Central memory CD8-positive, alpha-beta T cell (primary cell): ENCODE measurements around the gene SLC35A5.

Experiments
- ATAC-seq: fragments of 150-1000 bp; cut with Tn5 transposase; replicated peaks from 2 replicates; pipeline ENCODE4 v1.10.0; 2022; ENCODE audit warnings: mild to moderate bottlenecking, moderate FRiP score, moderate number of reproducible peaks; ENCODE audit not compliant: poor library complexity, severe bottlenecking; ENCODE audit errors: extremely low read depth
- DNase-seq, 2 donors: peaks; one replicate each; pipeline ENCODE4 v3.0.0; 2021; ENCODE audit warnings: low spot score in 2 of 2
- H3K27ac Mint-ChIP-seq: one replicate; pipeline ENCODE4 v1.8.0; 2022; ENCODE audit warnings: low read depth, mild to moderate bottlenecking, moderate library complexity, mixed read lengths
- H3K27me3 Mint-ChIP-seq: one replicate; pipeline ENCODE4 v1.8.0; 2022; ENCODE audit warnings: mixed read lengths
- H3K36me3 Mint-ChIP-seq: one replicate; pipeline ENCODE4 v1.8.0; 2022; ENCODE audit warnings: mild to moderate bottlenecking, moderate library complexity, mixed read lengths; ENCODE audit not compliant: insufficient read depth
- H3K4me1 Mint-ChIP-seq: one replicate; pipeline ENCODE4 v1.8.0; 2022; ENCODE audit warnings: mixed read lengths
- H3K4me3 Mint-ChIP-seq: one replicate; pipeline ENCODE4 v1.8.0; 2022; ENCODE audit warnings: mild to moderate bottlenecking, moderate library complexity, mixed read lengths
- H3K9me3 Mint-ChIP-seq: one replicate; pipeline ENCODE4 v1.8.0; 2022; ENCODE audit warnings: mixed read lengths

SLC35A5 gene

GRCh38 chr3:112583105-112583504, 21.3 kb downstream of the SLC35A5 start:
- Mint-ChIP-seq H3K27ac (no peak overlapping the region), H3K36me3 (peaks cover 21% of the 10 kb centered on the region), H3K9me3 (no peaks in the 10 kb centered on the region), H3K4me1 (peaks cover 11% of the 10 kb centered on the region), H3K27me3 (no peaks in the 10 kb centered on the region), H3K4me3 (no peak overlapping the region)
- ATAC-seq (no peak), DNase-seq (no peak)

- no peaks in the 10 kb centered on the region for H3K9me3 Mint-ChIP-seq
- DNase-seq (no peak), ATAC-seq (no peak)
- no peak overlapping the region for H3K4me3 Mint-ChIP-seq
- peaks cover 11% of the 10 kb centered on the region for H3K4me1 Mint-ChIP-seq
- H3K27ac Mint-ChIP-seq: peak overlapping the region; percentile 32
- H3K36me3 Mint-ChIP-seq: peaks cover 28% of the 10 kb centered on the region
- H3K27me3 Mint-ChIP-seq: no peaks in the 10 kb centered on the region
Measured at GRCh38 chr3:112585782-112586181, 23.9 kb downstream of the SLC35A5 start.

GRCh38 chr3:112587336-112587735, 25.5 kb downstream of the SLC35A5 start:
- H3K4me1 Mint-ChIP-seq: peaks cover 13% of the 10 kb centered on the region
- H3K4me3 Mint-ChIP-seq: no peak overlapping the region
- H3K27ac Mint-ChIP-seq: no peak overlapping the region
- ATAC-seq (no peak), DNase-seq (no peak)
- peaks cover 25% of the 10 kb centered on the region for H3K36me3 Mint-ChIP-seq
- H3K27me3 Mint-ChIP-seq: no peaks in the 10 kb centered on the region
- H3K9me3 Mint-ChIP-seq: no peaks in the 10 kb centered on the region

GRCh38 chr3:112593258-112593657, 31.4 kb downstream of the SLC35A5 start:
- H3K27me3 Mint-ChIP-seq: no peaks in the 10 kb centered on the region
- DNase-seq (no peak), ATAC-seq (no peak)
- H3K36me3 Mint-ChIP-seq: peaks cover 19% of the 10 kb centered on the region
- peaks cover 9% of the 10 kb centered on the region for H3K4me1 Mint-ChIP-seq
- no peaks in the 10 kb centered on the region for H3K9me3 Mint-ChIP-seq
- H3K4me3 Mint-ChIP-seq: no peak overlapping the region
- H3K27ac Mint-ChIP-seq: no peak overlapping the region

- no peaks in the 10 kb centered on the region for H3K9me3 Mint-ChIP-seq
- ATAC-seq (no peak), DNase-seq (no peak)
- H3K4me1 Mint-ChIP-seq: peaks cover 9% of the 10 kb centered on the region
- peaks cover 14% of the 10 kb centered on the region for H3K36me3 Mint-ChIP-seq
- H3K27me3 Mint-ChIP-seq: no peaks in the 10 kb centered on the region
- no peak overlapping the region for H3K4me3 Mint-ChIP-seq
- H3K27ac Mint-ChIP-seq: no peak overlapping the region
Measured at GRCh38 chr3:112594856-112595255, 33.0 kb downstream of the SLC35A5 start.

GRCh38 chr3:112597945-112598344, 36.1 kb downstream of the SLC35A5 start:
- H3K27me3 Mint-ChIP-seq: no peaks in the 10 kb centered on the region
- H3K27ac Mint-ChIP-seq: no peak overlapping the region
- no peak for ATAC-seq

GRCh38 chr3:112598731-112599130, 36.9 kb downstream of the SLC35A5 start:
- no peak for ATAC-seq
- no peak overlapping the region for H3K27ac Mint-ChIP-seq
- H3K27me3 Mint-ChIP-seq: no peaks in the 10 kb centered on the region
- H3K36me3 Mint-ChIP-seq: no peaks in the 10 kb centered on the region
- no peak overlapping the region for H3K4me3 Mint-ChIP-seq
- H3K9me3 Mint-ChIP-seq: no peaks in the 10 kb centered on the region
- DNase-seq: no peak
- H3K4me1 Mint-ChIP-seq: peaks cover 10% of the 10 kb centered on the region

More at GRCh38 chr3:112597945-112598344, 36.1 kb downstream of the SLC35A5 start:
- peaks cover 11% of the 10 kb centered on the region for H3K4me1 Mint-ChIP-seq
- DNase-seq: no peak
- H3K9me3 Mint-ChIP-seq: no peaks in the 10 kb centered on the region
- H3K36me3 Mint-ChIP-seq: peaks cover 3% of the 10 kb centered on the region
- no peak overlapping the region for H3K4me3 Mint-ChIP-seq

- Mint-ChIP-seq H3K36me3 (no peaks in the 10 kb centered on the region), H3K4me3 (no peak overlapping the region), H3K27me3 (peaks cover 4% of the 10 kb centered on the region), H3K27ac (no peak overlapping the region), H3K9me3 (no peaks in the 10 kb centered on the region), H3K4me1 (peaks cover 14% of the 10 kb centered on the region)
- DNase-seq (no peak), ATAC-seq (no peak)
Measured at GRCh38 chr3:112602217-112602838, 40.5 kb downstream of the SLC35A5 start.

GRCh38 chr3:112604536-112604935, 42.7 kb downstream of the SLC35A5 start:
- peaks cover 10% of the 10 kb centered on the region for H3K27me3 Mint-ChIP-seq
- H3K36me3 Mint-ChIP-seq: no peaks in the 10 kb centered on the region
- no peak for DNase-seq
- H3K9me3 Mint-ChIP-seq: no peaks in the 10 kb centered on the region
- peaks cover 14% of the 10 kb centered on the region for H3K4me1 Mint-ChIP-seq
- H3K4me3 Mint-ChIP-seq: no peak overlapping the region
- ATAC-seq: no peak
- H3K27ac Mint-ChIP-seq: no peak overlapping the region

GRCh38 chr3:112605285-112605684, 43.4 kb downstream of the SLC35A5 start:
- ATAC-seq: no peak
- no peak for DNase-seq
- H3K4me1 Mint-ChIP-seq: peaks cover 14% of the 10 kb centered on the region
- no peak overlapping the region for H3K4me3 Mint-ChIP-seq
- no peaks in the 10 kb centered on the region for H3K9me3 Mint-ChIP-seq
- no peaks in the 10 kb centered on the region for H3K36me3 Mint-ChIP-seq
- no peak overlapping the region for H3K27ac Mint-ChIP-seq
- H3K27me3 Mint-ChIP-seq: peaks cover 10% of the 10 kb centered on the region

- Mint-ChIP-seq H3K9me3 (no peaks in the 10 kb centered on the region), H3K4me1 (peaks cover 14% of the 10 kb centered on the region), H3K27me3 (peaks cover 10% of the 10 kb centered on the region), H3K4me3 (no peak overlapping the region), H3K27ac (no peak overlapping the region), H3K36me3 (no peaks in the 10 kb centered on the region)
- ATAC-seq: no peak
- DNase-seq: no peak
Measured at GRCh38 chr3:112606098-112606497, 44.3 kb downstream of the SLC35A5 start.

- H3K4me1 Mint-ChIP-seq: peaks cover 4% of the 10 kb centered on the region
- ATAC-seq: no peak
Measured at GRCh38 chr3:112607863-112608262, 46.0 kb downstream of the SLC35A5 start.

GRCh38 chr3:112610121-112610520, 48.3 kb downstream of the SLC35A5 start:
- H3K27me3 Mint-ChIP-seq: peaks cover 10% of the 10 kb centered on the region
- H3K36me3 Mint-ChIP-seq: no peaks in the 10 kb centered on the region
- H3K27ac Mint-ChIP-seq: no peak overlapping the region
- no peak overlapping the region for H3K4me3 Mint-ChIP-seq
- ATAC-seq: no peak
- H3K9me3 Mint-ChIP-seq: no peaks in the 10 kb centered on the region
- no peaks in the 10 kb centered on the region for H3K4me1 Mint-ChIP-seq
- DNase-seq: no peak

More at GRCh38 chr3:112607863-112608262, 46.0 kb downstream of the SLC35A5 start:
- no peak for DNase-seq
- H3K27ac Mint-ChIP-seq: no peak overlapping the region
- no peak overlapping the region for H3K4me3 Mint-ChIP-seq
- H3K27me3 Mint-ChIP-seq: peaks cover 10% of the 10 kb centered on the region
- no peaks in the 10 kb centered on the region for H3K36me3 Mint-ChIP-seq
- H3K9me3 Mint-ChIP-seq: no peaks in the 10 kb centered on the region
